ENCODE results near the gene CLEC4G. TPM values are rescaled to one million over a fixed set of nuclear protein-coding genes. Genes with fewer than 3 reads are reported as not detected.

Gene CLEC4G
- total and polyA plus RNA-seq, 9 of the 15 experiments (the other 6 are each of a cell fraction or from before 2014, with no cell fraction given) = not detected

GRCh38 chr19:7701049-7701653 lies 30.8 kb downstream of the CLEC4G start (continued):
- TF ChIP-seq ZNF143 (CRISPR knock-in tag; IDR thresholded peaks at IDR 0.05) (no peak), TBL1XR1 (IDR thresholded peaks at IDR 0.05; ENCODE audit: low read length in 2 of 2) (no peak), MCM7 (IDR thresholded peaks at IDR 0.05) (no peak), RBM25 (IDR thresholded peaks at IDR 0.05; ENCODE audit: low read depth, low read length, severe bottlenecking) (peak; percentile 3), BCOR (IDR thresholded peaks at IDR 0.05) (peak; percentile 45; the same call in 1 of the 2 replicates), TCFL5 (CRISPR knock-in tag; conservative IDR thresholded peaks at IDR 0.05) (no peak)

- 2% methylated on average over 14 of the region's 15 CpGs for WGBS (ENCODE audit: insufficient coverage, low coverage, missing lambda C conversion rate)
- H4K20me1 ChIP-seq (replicated peaks; ENCODE audit: control insufficient read depth, insufficient read depth, low read length) = no peaks in the 10 kb centered on the region; the same call in 1 of the 2 replicates
- BruUV-seq (replicated peaks) = no TSS peak
- in situ Hi-C loops (cut with MboI) (no loop called here), intact Hi-C loops (cut with micrococcal nuclease) (no loop called here)
- H3K27me3 ChIP-seq (ENCODE audit: control insufficient read depth in 2 of 2, insufficient read depth in 2 of 2, low read length in 2 of 2) = peaks cover 13 to 64% of the 10 kb centered on the region in 2 experiments; a peak in 4 of 5 replicates
- H3K4me3 ChIP-seq = no peak overlapping the region
- no peaks in the 10 kb centered on the region for H3K79me2 ChIP-seq (ENCODE audit: control insufficient read depth, insufficient read depth, low read length)
- CTCF ChIA-PET (ENCODE audit: low intra/inter-chr PET ratio) = interaction anchor here (0.7 kb wide), 1 partner anchor 283 kb away, joined by 3 read pairs; no protein-coding TSS in a partner anchor
- FAIRE-seq (peak; percentile 93), DNase-seq (ENCODE audit: extremely low read depth in 1 of 4, low spot score in 3 of 4) (peak; percentile 63 to 80 (median 72)), ATAC-seq (peak; percentile 73)
- H2AFZ ChIP-seq (ENCODE audit: low read depth, low read length) = no peak overlapping the region
- POLR2A ChIA-PET = interaction anchor here (0.5 to 0.6 kb wide), 2 partner anchors 10 to 135 kb away, joined by 3 read pairs; no protein-coding TSS in a partner anchor
- no peaks in the 10 kb centered on the region for H3K9me3 ChIP-seq (replicated peaks; ENCODE audit: control insufficient read depth, insufficient read depth, low read depth, low read length)
- no peak overlapping the region for H3K4me2 ChIP-seq (ENCODE audit: insufficient read depth, low read length)
- H3K9me1 ChIP-seq (ENCODE audit: control insufficient read depth, insufficient read depth, low read length) = no peaks in the 10 kb centered on the region
- no peak overlapping the region for H3K27ac ChIP-seq (ENCODE audit: extremely low read depth, low read depth, low read length)
- H3K9ac ChIP-seq (ENCODE audit: insufficient read depth in 1 of 2, low read depth in 2 of 2, low read length in 2 of 2) = no peak overlapping the region
- peaks cover 2 to 8% of the 10 kb centered on the region in 2 experiments; a peak in 4 of 5 replicates for H3K4me1 ChIP-seq (replicated peaks in 1 of 2; ENCODE audit: control insufficient read depth in 2 of 2, insufficient read depth in 2 of 2, low read length in 2 of 2)
- H3K36me3 ChIP-seq (ENCODE audit: control insufficient read depth, insufficient read depth, low read length) = no peaks in the 10 kb centered on the region
- no peak for TF ChIP-seq PTTG1 (tag; IDR thresholded peaks at IDR 0.05; ENCODE audit: low read depth)
- peak; percentile 64; the same call in 1 of the 2 replicates for TF ChIP-seq STAT5A (IDR thresholded peaks at IDR 0.05; ENCODE audit: borderline replicate concordance, low read length)
- no peak for TF ChIP-seq ZNF134 (CRISPR knock-in tag; conservative IDR thresholded peaks at IDR 0.05)
- TF ChIP-seq TAL1 (IDR thresholded peaks at IDR 0.05) = peak; percentile 89
- 0 out of 2 replicates have a peak, but pooled peaks have one; percentile 8 for TF ChIP-seq ZNF24 (IDR thresholded peaks at IDR 0.05)
- no peak for TF ChIP-seq RBFOX2 (IDR thresholded peaks at IDR 0.05; ENCODE audit: low read depth, low read length)
- peak; percentile 56; the same call in 1 of the 2 replicates for TF ChIP-seq POLR2AphosphoS5 (IDR thresholded peaks at IDR 0.05; ENCODE audit: control insufficient read depth, insufficient read depth, low read depth, low read length)
- peak; percentile 86; the same call in 1 of the 2 replicates for TF ChIP-seq ZKSCAN1 (IDR thresholded peaks at IDR 0.05; ENCODE audit: low read depth, low read length)
- TF ChIP-seq TRIM24 (IDR thresholded peaks at IDR 0.05) = peak; percentile 23 to 42; a peak in 3 of 4 replicates
- no peak for TF ChIP-seq ZNF140 (CRISPR knock-in tag; IDR thresholded peaks at IDR 0.05)
- no peak for TF ChIP-seq SP1 (CRISPR knock-in tag; IDR thresholded peaks at IDR 0.05)
- no peak for TF ChIP-seq FOXA3 (CRISPR knock-in tag; conservative IDR thresholded peaks at IDR 0.05 in 1 of 2, IDR thresholded peaks at IDR 0.05 in 1 of 2)
- peak; percentile 70 for TF ChIP-seq CHD4 (IDR thresholded peaks at IDR 0.05; ENCODE audit: insufficient read depth, insufficient replicate concordance, low read depth, low read length, poor library complexity, severe bottlenecking)
- TF ChIP-seq SMARCA4 (IDR thresholded peaks at IDR 0.05) = peak; percentile 48; the same call in 1 of the 2 replicates
- TF ChIP-seq NCOA6 (IDR thresholded peaks at IDR 0.05) = no peak
Measured at GRCh38 chr19:7699417-7700401, 32.2 kb downstream of the CLEC4G start.
